T follicular helper cell (primary cell): Measurements from ENCODE around the gene GAD2.

Experiments
- DNase-seq: peaks from one replicate; pipeline ENCODE4 v3.0.0-alpha.2; 2020; ENCODE audit warnings: low read depth

GAD2 gene

GRCh38 chr10:26222563-26222962 is 6.0 kb downstream of the GAD2 start:
- no peak for DNase-seq

- DNase-seq: no peak
Measured at GRCh38 chr10:26225322-26225721, 8.7 kb downstream of the GAD2 start.

GRCh38 chr10:26227786-26228185 is 11.2 kb downstream of the GAD2 start:
- DNase-seq: no peak

- no peak for DNase-seq
Measured at GRCh38 chr10:26232174-26232573, 15.6 kb downstream of the GAD2 start.

GRCh38 chr10:26235761-26236160 is 19.2 kb downstream of the GAD2 start:
- DNase-seq: no peak

- no peak for DNase-seq
Measured at GRCh38 chr10:26238378-26238777, 21.8 kb downstream of the GAD2 start.

- DNase-seq: no peak
Measured at GRCh38 chr10:26242706-26243350, 26.3 kb downstream of the GAD2 start.

- no peak for DNase-seq
Measured at GRCh38 chr10:26243351-26243720, 26.8 kb downstream of the GAD2 start.

GRCh38 chr10:26249681-26250080 is 33.1 kb downstream of the GAD2 start:
- DNase-seq: no peak

- DNase-seq: no peak
Measured at GRCh38 chr10:26251925-26252324, 35.4 kb downstream of the GAD2 start.

GRCh38 chr10:26254616-26255015 is 38.0 kb downstream of the GAD2 start:
- no peak for DNase-seq

- no peak for DNase-seq
Measured at GRCh38 chr10:26259341-26259740, 42.8 kb downstream of the GAD2 start.

GRCh38 chr10:26269754-26270153 is 53.2 kb downstream of the GAD2 start:
- no peak for DNase-seq

GRCh38 chr10:26274391-26274790 is 57.8 kb downstream of the GAD2 start:
- DNase-seq: no peak

- no peak for DNase-seq
Measured at GRCh38 chr10:26278295-26278694, 61.7 kb downstream of the GAD2 start.

GRCh38 chr10:26290236-26290635 is 73.7 kb downstream of the GAD2 start:
- no peak for DNase-seq

GRCh38 chr10:26291721-26292480 is 75.3 kb downstream of the GAD2 start:
- DNase-seq: no peak

- no peak for DNase-seq
Measured at GRCh38 chr10:26296360-26296759, 79.8 kb downstream of the GAD2 start.

GRCh38 chr10:26300001-26300400 is 83.4 kb downstream of the GAD2 start:
- DNase-seq: no peak

- DNase-seq: no peak
Measured at GRCh38 chr10:26303366-26303765, 86.8 kb downstream of the GAD2 start.

- no peak for DNase-seq
Measured at GRCh38 chr10:26310361-26310760, 93.8 kb downstream of the GAD2 start.

- no peak for DNase-seq
Measured at GRCh38 chr10:26311383-26311940, 94.9 kb downstream of the GAD2 start.

GRCh38 chr10:26314265-26315013 is 97.9 kb downstream of the GAD2 start:
- no peak for DNase-seq
